ENCODE data around the gene TLCD4.
"Not testable (repeated sequence)": the region's sequence is repeated elsewhere in the genome, so short reads cannot be mapped to it uniquely, and the experiment has no call there.

Gene TLCD4

GRCh38 chr1:95138223-95138622 is 21.1 kb downstream of the TLCD4 start:
- H3K9ac ChIP-seq (ENCODE audit: low read depth in 1 of 2, low read length in 2 of 2): no peak overlapping the region
- no peak overlapping the region for H3K27ac ChIP-seq (ENCODE audit: low read depth in 2 of 2, low read length in 2 of 2)
- no peak overlapping the region for H3K4me3 ChIP-seq (ENCODE audit: low read length in 2 of 2)
- no peaks in the 10 kb centered on the region for H3K27me3 ChIP-seq (ENCODE audit: control insufficient read depth in 2 of 2, insufficient read depth in 2 of 2, low read length in 2 of 2)
- H3K9me3 ChIP-seq (ENCODE audit: control insufficient read depth in 2 of 2, low read length in 2 of 2): no peaks in the 10 kb centered on the region
- no peaks in the 10 kb centered on the region for H3K4me1 ChIP-seq (ENCODE audit: control insufficient read depth in 2 of 2, insufficient read depth in 2 of 2, low read length in 2 of 2)
- H3K36me3 ChIP-seq (ENCODE audit: control insufficient read depth in 2 of 2, insufficient read depth in 2 of 2, low read length in 2 of 2): no peaks in the 10 kb centered on the region

DNA sequence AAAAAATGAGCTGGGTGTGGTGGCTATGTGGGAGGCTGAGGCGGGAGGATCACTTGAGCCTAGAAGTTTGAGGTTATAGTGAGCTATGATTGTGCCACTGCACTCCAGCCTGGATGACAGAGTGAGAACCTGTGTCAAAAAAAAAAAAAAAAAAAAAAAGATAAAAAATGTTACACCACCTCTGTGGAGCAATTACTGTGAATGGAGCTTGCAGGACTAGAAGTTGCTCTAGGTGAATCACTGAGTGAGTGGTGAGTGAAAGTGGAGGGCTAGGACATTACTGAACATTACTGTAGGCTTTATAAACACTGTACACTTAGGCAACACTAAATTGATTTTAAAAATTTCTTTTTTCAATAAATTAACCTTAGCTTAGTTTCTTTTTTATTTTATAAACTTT is 21.9 kb downstream of the TLCD4 start:
- H3K4me3 ChIP-seq (ENCODE audit: low read length in 2 of 2): no peak overlapping the region
- H3K36me3 ChIP-seq (ENCODE audit: control insufficient read depth in 2 of 2, insufficient read depth in 2 of 2, low read length in 2 of 2): no peaks in the 10 kb centered on the region
- H3K27me3 ChIP-seq (ENCODE audit: control insufficient read depth in 2 of 2, insufficient read depth in 2 of 2, low read length in 2 of 2): no peaks in the 10 kb centered on the region
- no peak overlapping the region for H3K27ac ChIP-seq (ENCODE audit: low read depth in 2 of 2, low read length in 2 of 2)
- H3K4me1 ChIP-seq (ENCODE audit: control insufficient read depth in 2 of 2, insufficient read depth in 2 of 2, low read length in 2 of 2): no peaks in the 10 kb centered on the region
- H3K9me3 ChIP-seq (ENCODE audit: control insufficient read depth in 2 of 2, low read length in 2 of 2): no peaks in the 10 kb centered on the region
- no peak overlapping the region for H3K9ac ChIP-seq (ENCODE audit: low read depth in 1 of 2, low read length in 2 of 2)

- Histone ChIP-seq H3K9me3 (ENCODE audit: control insufficient read depth in 2 of 2, low read length in 2 of 2) (no peaks in the 10 kb centered on the region), H3K4me1 (ENCODE audit: control insufficient read depth in 2 of 2, insufficient read depth in 2 of 2, low read length in 2 of 2) (no peaks in the 10 kb centered on the region), H3K36me3 (ENCODE audit: control insufficient read depth in 2 of 2, insufficient read depth in 2 of 2, low read length in 2 of 2) (no peaks in the 10 kb centered on the region), H3K9ac (ENCODE audit: low read depth in 1 of 2, low read length in 2 of 2) (no peak overlapping the region), H3K27me3 (ENCODE audit: control insufficient read depth in 2 of 2, insufficient read depth in 2 of 2, low read length in 2 of 2) (no peaks in the 10 kb centered on the region), H3K27ac (ENCODE audit: low read depth in 2 of 2, low read length in 2 of 2) (no peak overlapping the region), H3K4me3 (ENCODE audit: low read length in 2 of 2) (no peak overlapping the region)
Measured at GRCh38 chr1:95140791-95141190, 23.6 kb downstream of the TLCD4 start.

DNA sequence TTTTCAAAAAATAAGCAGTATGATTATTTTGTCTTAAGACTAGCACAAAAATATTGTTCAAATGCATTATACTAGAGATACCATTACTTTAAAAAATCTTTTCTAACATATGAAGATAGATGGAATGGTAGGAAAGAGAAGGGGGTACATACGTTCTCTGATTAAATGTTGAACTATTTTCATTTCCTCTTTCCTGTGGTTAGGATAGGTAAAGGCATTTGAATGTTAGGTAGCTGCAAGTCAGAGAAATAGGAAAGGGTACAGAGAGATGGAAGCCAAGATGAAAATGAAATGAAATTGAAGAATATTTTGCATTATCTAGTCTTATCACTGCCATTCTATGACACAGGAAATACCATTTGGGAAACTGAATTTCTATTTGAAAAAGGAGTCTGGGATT is 28.3 kb downstream of the TLCD4 start:
- Histone ChIP-seq H3K9ac (ENCODE audit: low read depth in 1 of 2, low read length in 2 of 2) (no peak overlapping the region), H3K27ac (ENCODE audit: low read depth in 2 of 2, low read length in 2 of 2) (no peak overlapping the region), H3K9me3 (ENCODE audit: control insufficient read depth in 2 of 2, low read length in 2 of 2) (no peaks in the 10 kb centered on the region), H3K4me1 (ENCODE audit: control insufficient read depth in 2 of 2, insufficient read depth in 2 of 2, low read length in 2 of 2) (no peaks in the 10 kb centered on the region), H3K36me3 (ENCODE audit: control insufficient read depth in 2 of 2, insufficient read depth in 2 of 2, low read length in 2 of 2) (no peaks in the 10 kb centered on the region), H3K27me3 (ENCODE audit: control insufficient read depth in 2 of 2, insufficient read depth in 2 of 2, low read length in 2 of 2) (no peaks in the 10 kb centered on the region), H3K4me3 (ENCODE audit: low read length in 2 of 2) (no peak overlapping the region)

DNA sequence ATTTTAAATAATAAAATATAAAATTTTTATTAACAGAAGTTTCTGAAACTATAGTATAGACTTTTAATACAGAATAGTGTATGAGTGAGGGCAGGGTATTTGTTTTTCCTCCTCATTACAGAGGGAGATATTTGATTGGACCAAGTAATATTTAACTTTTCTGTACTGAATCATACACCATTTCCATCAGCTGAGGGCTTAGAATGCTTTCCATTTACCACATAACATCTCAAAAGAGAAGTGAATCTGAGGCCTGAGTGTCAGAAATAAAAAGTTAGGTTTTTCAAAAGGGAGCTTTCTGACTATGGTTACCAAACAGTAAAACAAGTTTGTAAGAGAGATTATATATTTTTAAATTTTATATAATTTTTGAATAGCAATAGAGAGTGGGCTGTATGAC is 29.5 kb downstream of the TLCD4 start:
- Histone ChIP-seq H3K4me3 (ENCODE audit: low read length in 2 of 2) (no peak overlapping the region), H3K4me1 (ENCODE audit: control insufficient read depth in 2 of 2, insufficient read depth in 2 of 2, low read length in 2 of 2) (no peaks in the 10 kb centered on the region), H3K36me3 (ENCODE audit: control insufficient read depth in 2 of 2, insufficient read depth in 2 of 2, low read length in 2 of 2) (no peaks in the 10 kb centered on the region), H3K27ac (ENCODE audit: low read depth in 2 of 2, low read length in 2 of 2) (no peak overlapping the region), H3K27me3 (ENCODE audit: control insufficient read depth in 2 of 2, insufficient read depth in 2 of 2, low read length in 2 of 2) (no peaks in the 10 kb centered on the region), H3K9me3 (ENCODE audit: control insufficient read depth in 2 of 2, low read length in 2 of 2) (no peaks in the 10 kb centered on the region), H3K9ac (ENCODE audit: low read depth in 1 of 2, low read length in 2 of 2) (no peak overlapping the region)

DNA sequence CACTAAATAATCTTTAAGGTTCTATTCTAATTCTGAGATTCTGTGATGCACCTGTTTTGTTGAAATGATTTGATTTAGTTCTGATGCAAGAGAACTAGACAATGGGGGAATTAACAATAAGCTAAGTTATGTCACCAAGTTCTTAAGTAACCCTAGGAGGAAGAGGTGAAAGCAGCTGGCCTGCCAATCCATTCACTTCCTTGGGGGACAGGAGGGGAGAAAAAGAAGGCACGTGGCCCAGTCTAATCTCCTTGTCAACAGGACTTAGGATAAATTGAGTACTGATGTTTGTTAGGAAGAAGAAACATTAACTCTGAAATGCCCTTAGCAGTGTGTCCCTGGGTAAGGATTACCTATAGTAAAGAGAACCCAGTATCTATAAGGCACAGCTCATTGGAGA is 36.9 kb downstream of the TLCD4 start:
- Histone ChIP-seq H3K36me3 (ENCODE audit: control insufficient read depth in 2 of 2, insufficient read depth in 2 of 2, low read length in 2 of 2) (no peaks in the 10 kb centered on the region), H3K9ac (ENCODE audit: low read depth in 1 of 2, low read length in 2 of 2) (no peak overlapping the region), H3K9me3 (ENCODE audit: control insufficient read depth in 2 of 2, low read length in 2 of 2) (no peaks in the 10 kb centered on the region), H3K4me1 (ENCODE audit: control insufficient read depth in 2 of 2, insufficient read depth in 2 of 2, low read length in 2 of 2) (no peaks in the 10 kb centered on the region), H3K4me3 (ENCODE audit: low read length in 2 of 2) (no peak overlapping the region), H3K27ac (ENCODE audit: low read depth in 2 of 2, low read length in 2 of 2) (no peak overlapping the region), H3K27me3 (ENCODE audit: control insufficient read depth in 2 of 2, insufficient read depth in 2 of 2, low read length in 2 of 2) (no peaks in the 10 kb centered on the region)

- not testable (repeated sequence) for H3K27ac ChIP-seq (ENCODE audit: low read depth in 2 of 2, low read length in 2 of 2); H3K9me3 ChIP-seq (ENCODE audit: control insufficient read depth in 2 of 2, low read length in 2 of 2); H3K36me3 ChIP-seq (ENCODE audit: control insufficient read depth in 2 of 2, insufficient read depth in 2 of 2, low read length in 2 of 2); H3K27me3 ChIP-seq (ENCODE audit: control insufficient read depth in 2 of 2, insufficient read depth in 2 of 2, low read length in 2 of 2); H3K4me1 ChIP-seq (ENCODE audit: control insufficient read depth in 2 of 2, insufficient read depth in 2 of 2, low read length in 2 of 2); H3K9ac ChIP-seq (ENCODE audit: low read depth in 1 of 2, low read length in 2 of 2); H3K4me3 ChIP-seq (ENCODE audit: low read length in 2 of 2)
Measured at GRCh38 chr1:95165569-95165968, 48.4 kb downstream of the TLCD4 start.

Data from mucosa of rectum (tissue), 2 donors.